K562 (cell line): ENCODE measurements around the gene CLIC1. TPM values are rescaled to one million over a fixed set of nuclear protein-coding genes. Genes with fewer than 3 reads are reported as not detected.

Experiments
- CBX8 ChIP-seq: fragments of 200-600 bp; sonication (generic); IDR thresholded peaks from 2 replicates; pipeline ENCODE4 v1.6.1; 2012; ENCODE audit warnings: borderline replicate concordance, mixed run types, low read depth, mild to moderate bottlenecking, moderate library complexity, mixed read lengths, low read length, control low read depth, inconsistent platforms; ENCODE audit not compliant: poor library complexity, severe bottlenecking; ENCODE audit errors: extremely low read depth
- DEAF1 ChIP-seq: fragments of 450-650 bp; formaldehyde crosslinking; IDR thresholded peaks from 2 replicates; pipeline ENCODE4 v1.4.0; 2020; ENCODE audit warnings: mild to moderate bottlenecking, moderate library complexity
- ELK3 ChIP-seq: fragments of 450-650 bp; formaldehyde crosslinking; IDR thresholded peaks from 2 replicates; pipeline ENCODE4 v1.4.0; 2020; ENCODE audit warnings: mild to moderate bottlenecking
- FOXK1 ChIP-seq: sonication (generic); formaldehyde crosslinking; IDR thresholded peaks from 2 replicates; pipeline ENCODE4 v1.8.0; 2022; ENCODE audit warnings: missing genetic modification reagents, mild to moderate bottlenecking, borderline replicate concordance
- FOXP4 ChIP-seq: sonication (generic); formaldehyde crosslinking; IDR thresholded peaks from 2 replicates; pipeline ENCODE4 v1.8.0; 2022; ENCODE audit warnings: mild to moderate bottlenecking, missing genetic modification reagents, borderline replicate concordance
- JUNB ChIP-seq: fragments of 450-650 bp; formaldehyde crosslinking; conservative IDR thresholded peaks from 2 replicates; pipeline ENCODE4 v1.4.0; 2020; ENCODE audit warnings: mild to moderate bottlenecking
- KLF1 ChIP-seq: fragments of 450-650 bp; IDR thresholded peaks from 2 replicates; pipeline ENCODE4 v1.6.1; 2016; ENCODE audit warnings: missing genetic modification characterization, missing compliant biosample characterization
- LEF1 ChIP-seq: fragments of 450-650 bp; IDR thresholded peaks from 2 replicates; pipeline ENCODE4 v1.6.1; 2016; ENCODE audit warnings: mild to moderate bottlenecking
- MEIS2 ChIP-seq: fragments of 450-650 bp; IDR thresholded peaks from 2 replicates; pipeline ENCODE4 v1.6.1; 2014; ENCODE audit warnings: mild to moderate bottlenecking; ENCODE audit not compliant: partially characterized antibody
- MYNN ChIP-seq, 2 experiments: sonication (generic); formaldehyde crosslinking in 1 of 2; IDR thresholded peaks; 2 replicates each; pipeline versions ENCODE4 v1.5.0 to v1.6.1; 2016 to 2020; ENCODE audit warnings: antibody characterized with exemption in 1 of 2, missing genetic modification reagents in 1 of 2
- POLR2G ChIP-seq: fragments of 200-400 bp; formaldehyde crosslinking; IDR thresholded peaks from 2 replicates; pipeline ENCODE4 v1.6.1; 2017; ENCODE audit warnings: low read depth, mild to moderate bottlenecking, antibody characterized with exemption, low read length, moderate library complexity
- SRSF9 ChIP-seq: fragments of 200-400 bp; formaldehyde crosslinking; IDR thresholded peaks from 2 replicates; pipeline ENCODE4 v1.6.1; 2017; ENCODE audit warnings: low read depth, low read length, borderline replicate concordance
- TAF1 ChIP-seq: IDR thresholded peaks from 2 replicates; pipeline ENCODE4 v1.6.1; 2011; ENCODE audit warnings: mild to moderate bottlenecking, low read length, moderate library complexity; ENCODE audit not compliant: insufficient read depth, control insufficient read depth, severe bottlenecking; ENCODE audit errors: extremely low read depth
- TEAD2 ChIP-seq: fragments of 450-650 bp; IDR thresholded peaks from 2 replicates; pipeline ENCODE4 v1.6.1; 2016; ENCODE audit warnings: missing genetic modification characterization, control low read depth, missing compliant biosample characterization
- ZNF217 ChIP-seq: sonication (generic); formaldehyde crosslinking; IDR thresholded peaks from 2 replicates; pipeline ENCODE4 v1.8.0; 2022; ENCODE audit warnings: mild to moderate bottlenecking, missing genetic modification reagents
- ZNF253 ChIP-seq: fragments of 250-450 bp; sonication (Bioruptor Pico); conservative IDR thresholded peaks from 2 replicates; pipeline ENCODE4 v1.6.1; 2021; ENCODE audit warnings: mild to moderate bottlenecking
- ZNF445 ChIP-seq: fragments of 250-450 bp; sonication (Bioruptor Pico); IDR thresholded peaks from 2 replicates; pipeline ENCODE4 v1.4.0; 2020; ENCODE audit warnings: low read depth, mild to moderate bottlenecking, moderate library complexity
- polyA plus RNA-seq, 8 experiments: library from polyadenylated mRNA; depleted of rRNA in 4 of 8; stranded (reverse) in 5 of 8; unstranded in 3 of 8; fragments of >200 nt; fragmentation: Nextera tagmentation in 2 of 8; fragmentation: Illumina TruSeq in 1 of 8; extraction: Ambion mirVana in 2 of 8; extraction: Trizol in 1 of 8; gene quantifications; 2 replicates each; pipeline versions ENCODE4 v1.2.1 to v1.2.3, GENCODE V29; 2011 to 2014; ENCODE audit warnings: inconsistent platforms in 1 of 8, missing spikeins in 1 of 8
- total RNA-seq, 7 experiments: library from RNA; depleted of rRNA in 6 of 7; stranded (reverse); fragments of >200 nt in 6 of 7; fragmentation: Illumina TruSeq in 2 of 7; extraction: Trizol in 2 of 7; gene quantifications; 2 replicates each; pipeline versions ENCODE4 v1.2.1 to v1.2.3, GENCODE V29; 2011 to 2021; ENCODE audit warnings: low replicate concordance in 1 of 7
- TF ChIP-seq, protein P1 (sequence below): sonication (generic); formaldehyde crosslinking; IDR thresholded peaks from 2 replicates; pipeline ENCODE4 v1.8.0; 2022; ENCODE audit warnings: missing genetic modification reagents, mild to moderate bottlenecking, borderline replicate concordance

Gene CLIC1
- total and polyA plus RNA-seq, 9 of the 15 experiments (the other 6 are each of a cell fraction or from before 2014, with no cell fraction given), result 1,267 to 2,419 (median 1,808) TPM

- TF ChIP-seq, protein P1, sequence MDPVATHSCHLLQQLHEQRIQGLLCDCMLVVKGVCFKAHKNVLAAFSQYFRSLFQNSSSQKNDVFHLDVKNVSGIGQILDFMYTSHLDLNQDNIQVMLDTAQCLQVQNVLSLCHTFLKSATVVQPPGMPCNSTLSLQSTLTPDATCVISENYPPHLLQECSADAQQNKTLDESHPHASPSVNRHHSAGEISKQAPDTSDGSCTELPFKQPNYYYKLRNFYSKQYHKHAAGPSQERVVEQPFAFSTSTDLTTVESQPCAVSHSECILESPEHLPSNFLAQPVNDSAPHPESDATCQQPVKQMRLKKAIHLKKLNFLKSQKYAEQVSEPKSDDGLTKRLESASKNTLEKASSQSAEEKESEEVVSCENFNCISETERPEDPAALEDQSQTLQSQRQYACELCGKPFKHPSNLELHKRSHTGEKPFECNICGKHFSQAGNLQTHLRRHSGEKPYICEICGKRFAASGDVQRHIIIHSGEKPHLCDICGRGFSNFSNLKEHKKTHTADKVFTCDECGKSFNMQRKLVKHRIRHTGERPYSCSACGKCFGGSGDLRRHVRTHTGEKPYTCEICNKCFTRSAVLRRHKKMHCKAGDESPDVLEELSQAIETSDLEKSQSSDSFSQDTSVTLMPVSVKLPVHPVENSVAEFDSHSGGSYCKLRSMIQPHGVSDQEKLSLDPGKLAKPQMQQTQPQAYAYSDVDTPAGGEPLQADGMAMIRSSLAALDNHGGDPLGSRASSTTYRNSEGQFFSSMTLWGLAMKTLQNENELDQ (CRISPR knock-in tag), result no peak
- TF ChIP-seq ZNF217 (CRISPR knock-in tag) (no peak; the same call in 1 of the 2 replicates), LEF1 (peak; percentile 51; the same call in 1 of the 2 replicates), MEIS2 (peak; percentile 49), JUNB (no peak), ZNF253 (CRISPR knock-in tag) (no peak), ELK3 (CRISPR knock-in tag) (no peak), TAF1 (peak; percentile 80), MYNN (IDR thresholded peaks at IDR 0.05) (0 out of 2 replicates have a peak, but pooled peaks have one; percentile 79), MYNN (CRISPR knock-in tag; IDR thresholded peaks at IDR 0.05) (no peak), FOXP4 (CRISPR knock-in tag) (peak; percentile 92), DEAF1 (peak; percentile 41), POLR2G (peak; percentile 98), CBX8 (no peak), TEAD2 (tag) (no peak; the same call in 1 of the 2 replicates), KLF1 (tag) (0 out of 2 replicates have a peak, but pooled peaks have one; percentile 11), FOXK1 (CRISPR knock-in tag) (0 out of 2 replicates have a peak, but pooled peaks have one; percentile 64), ZNF445 (CRISPR knock-in tag) (no peak; the same call in 1 of the 2 replicates), SRSF9 (no peak)
Measured at GRCh38 chr6:31702819-31703716, 33.3 kb downstream of the CLIC1 start, which contains the start of gene ABHD16A (continued).
